K562 (cell line): ENCODE results near the gene SLC6A7. TPM values are rescaled to one million over a fixed set of nuclear protein-coding genes. Genes with fewer than 3 reads are reported as not detected.

Source experiments
- CREB1 ChIP-seq, 2 experiments: sonication (generic) in 1 of 2; formaldehyde crosslinking in 1 of 2; IDR thresholded peaks; 2 replicates each; pipeline versions ENCODE4 v1.6.1 to v1.8.0; 2012 to 2022; ENCODE audit warnings: inconsistent platforms in 1 of 2, mild to moderate bottlenecking in 1 of 2, missing genetic modification reagents in 1 of 2, moderate library complexity in 1 of 2
- POU5F1 ChIP-seq: fragments of 150-350 bp; IDR thresholded peaks from 2 replicates; pipeline ENCODE4 v1.6.1; 2014; ENCODE audit warnings: borderline replicate concordance, low read length, low read depth, mild to moderate bottlenecking; ENCODE audit not compliant: partially characterized antibody
- SMARCA5 ChIP-seq: fragments of 450-650 bp; IDR thresholded peaks from 2 replicates; pipeline ENCODE4 v1.6.1; 2016
- XRCC4 ChIP-seq: IDR thresholded peaks from one replicate; pipeline ENCODE4 v1.6.1; 2011; ENCODE audit not compliant: insufficient read depth, insufficient read length; ENCODE audit errors: extremely low read depth
- YY1 ChIP-seq, 3 experiments: IDR thresholded peaks; 2 replicates each; pipeline ENCODE4 v1.6.1; 2011; ENCODE audit warnings: low read length in 2 of 3, mild to moderate bottlenecking in 2 of 3, moderate library complexity in 2 of 3, borderline replicate concordance in 1 of 3, control low read depth in 1 of 3, low read depth in 1 of 3; ENCODE audit not compliant: insufficient read depth in 3 of 3, insufficient replicate concordance in 2 of 3, control insufficient read depth in 1 of 3, insufficient read length in 1 of 3; ENCODE audit errors: extremely low read depth in 1 of 3
- polyA plus RNA-seq, 8 experiments: library from polyadenylated mRNA; depleted of rRNA in 4 of 8; stranded (reverse) in 5 of 8; unstranded in 3 of 8; fragments of >200 nt; fragmentation: Nextera tagmentation in 2 of 8; fragmentation: Illumina TruSeq in 1 of 8; extraction: Ambion mirVana in 2 of 8; extraction: Trizol in 1 of 8; gene quantifications; 2 replicates each; pipeline versions ENCODE4 v1.2.1 to v1.2.3, GENCODE V29; 2011 to 2014; ENCODE audit warnings: inconsistent platforms in 1 of 8, missing spikeins in 1 of 8
- total RNA-seq, 7 experiments: library from RNA; depleted of rRNA in 6 of 7; stranded (reverse); fragments of >200 nt in 6 of 7; fragmentation: Illumina TruSeq in 2 of 7; extraction: Trizol in 2 of 7; gene quantifications; 2 replicates each; pipeline versions ENCODE4 v1.2.1 to v1.2.3, GENCODE V29; 2011 to 2021; ENCODE audit warnings: low replicate concordance in 1 of 7
- TF ChIP-seq, protein P1 (sequence below): fragments of 200-600 bp; sonication (generic); IDR thresholded peaks from one replicate; pipeline ENCODE4 v1.6.1; 2012; ENCODE audit warnings: mild to moderate bottlenecking, low read depth, low read length, inconsistent platforms
- TF ChIP-seq, protein P2 (sequence below): fragments of 200-800 bp; sonication (Bioruptor generic); IDR thresholded peaks from 2 replicates; pipeline ENCODE4 v1.6.1; 2016; ENCODE audit warnings: missing genetic modification characterization, missing compliant biosample characterization
- TF ChIP-seq, protein P3 (sequence below): fragments of 450-650 bp; formaldehyde crosslinking; IDR thresholded peaks from 2 replicates; pipeline ENCODE4 v1.4.0; 2020; ENCODE audit warnings: mild to moderate bottlenecking, moderate library complexity

Gene SLC6A7
- total and polyA plus RNA-seq, 9 of the 15 experiments (the other 6 are each of a cell fraction or from before 2014, with no cell fraction given): not detected

DNA sequence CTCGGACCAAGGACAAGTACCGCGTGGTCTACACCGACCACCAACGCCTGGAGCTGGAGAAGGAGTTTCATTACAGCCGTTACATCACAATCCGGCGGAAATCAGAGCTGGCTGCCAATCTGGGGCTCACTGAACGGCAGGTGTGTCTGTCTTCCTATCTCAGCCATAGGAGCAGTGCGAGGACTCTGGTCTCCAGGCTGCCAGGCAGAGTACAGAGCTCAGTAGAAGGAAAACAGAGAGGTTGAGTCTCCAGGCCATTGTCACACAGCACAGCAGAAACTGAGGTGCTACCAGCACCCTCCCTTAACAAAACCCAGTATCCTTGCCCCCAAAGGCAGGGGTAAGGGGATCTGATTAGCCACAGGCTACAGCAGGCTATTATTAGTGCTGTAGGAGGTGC lies 7.1 kb upstream of the SLC6A7 start (continued):
- TF ChIP-seq, protein P1, sequence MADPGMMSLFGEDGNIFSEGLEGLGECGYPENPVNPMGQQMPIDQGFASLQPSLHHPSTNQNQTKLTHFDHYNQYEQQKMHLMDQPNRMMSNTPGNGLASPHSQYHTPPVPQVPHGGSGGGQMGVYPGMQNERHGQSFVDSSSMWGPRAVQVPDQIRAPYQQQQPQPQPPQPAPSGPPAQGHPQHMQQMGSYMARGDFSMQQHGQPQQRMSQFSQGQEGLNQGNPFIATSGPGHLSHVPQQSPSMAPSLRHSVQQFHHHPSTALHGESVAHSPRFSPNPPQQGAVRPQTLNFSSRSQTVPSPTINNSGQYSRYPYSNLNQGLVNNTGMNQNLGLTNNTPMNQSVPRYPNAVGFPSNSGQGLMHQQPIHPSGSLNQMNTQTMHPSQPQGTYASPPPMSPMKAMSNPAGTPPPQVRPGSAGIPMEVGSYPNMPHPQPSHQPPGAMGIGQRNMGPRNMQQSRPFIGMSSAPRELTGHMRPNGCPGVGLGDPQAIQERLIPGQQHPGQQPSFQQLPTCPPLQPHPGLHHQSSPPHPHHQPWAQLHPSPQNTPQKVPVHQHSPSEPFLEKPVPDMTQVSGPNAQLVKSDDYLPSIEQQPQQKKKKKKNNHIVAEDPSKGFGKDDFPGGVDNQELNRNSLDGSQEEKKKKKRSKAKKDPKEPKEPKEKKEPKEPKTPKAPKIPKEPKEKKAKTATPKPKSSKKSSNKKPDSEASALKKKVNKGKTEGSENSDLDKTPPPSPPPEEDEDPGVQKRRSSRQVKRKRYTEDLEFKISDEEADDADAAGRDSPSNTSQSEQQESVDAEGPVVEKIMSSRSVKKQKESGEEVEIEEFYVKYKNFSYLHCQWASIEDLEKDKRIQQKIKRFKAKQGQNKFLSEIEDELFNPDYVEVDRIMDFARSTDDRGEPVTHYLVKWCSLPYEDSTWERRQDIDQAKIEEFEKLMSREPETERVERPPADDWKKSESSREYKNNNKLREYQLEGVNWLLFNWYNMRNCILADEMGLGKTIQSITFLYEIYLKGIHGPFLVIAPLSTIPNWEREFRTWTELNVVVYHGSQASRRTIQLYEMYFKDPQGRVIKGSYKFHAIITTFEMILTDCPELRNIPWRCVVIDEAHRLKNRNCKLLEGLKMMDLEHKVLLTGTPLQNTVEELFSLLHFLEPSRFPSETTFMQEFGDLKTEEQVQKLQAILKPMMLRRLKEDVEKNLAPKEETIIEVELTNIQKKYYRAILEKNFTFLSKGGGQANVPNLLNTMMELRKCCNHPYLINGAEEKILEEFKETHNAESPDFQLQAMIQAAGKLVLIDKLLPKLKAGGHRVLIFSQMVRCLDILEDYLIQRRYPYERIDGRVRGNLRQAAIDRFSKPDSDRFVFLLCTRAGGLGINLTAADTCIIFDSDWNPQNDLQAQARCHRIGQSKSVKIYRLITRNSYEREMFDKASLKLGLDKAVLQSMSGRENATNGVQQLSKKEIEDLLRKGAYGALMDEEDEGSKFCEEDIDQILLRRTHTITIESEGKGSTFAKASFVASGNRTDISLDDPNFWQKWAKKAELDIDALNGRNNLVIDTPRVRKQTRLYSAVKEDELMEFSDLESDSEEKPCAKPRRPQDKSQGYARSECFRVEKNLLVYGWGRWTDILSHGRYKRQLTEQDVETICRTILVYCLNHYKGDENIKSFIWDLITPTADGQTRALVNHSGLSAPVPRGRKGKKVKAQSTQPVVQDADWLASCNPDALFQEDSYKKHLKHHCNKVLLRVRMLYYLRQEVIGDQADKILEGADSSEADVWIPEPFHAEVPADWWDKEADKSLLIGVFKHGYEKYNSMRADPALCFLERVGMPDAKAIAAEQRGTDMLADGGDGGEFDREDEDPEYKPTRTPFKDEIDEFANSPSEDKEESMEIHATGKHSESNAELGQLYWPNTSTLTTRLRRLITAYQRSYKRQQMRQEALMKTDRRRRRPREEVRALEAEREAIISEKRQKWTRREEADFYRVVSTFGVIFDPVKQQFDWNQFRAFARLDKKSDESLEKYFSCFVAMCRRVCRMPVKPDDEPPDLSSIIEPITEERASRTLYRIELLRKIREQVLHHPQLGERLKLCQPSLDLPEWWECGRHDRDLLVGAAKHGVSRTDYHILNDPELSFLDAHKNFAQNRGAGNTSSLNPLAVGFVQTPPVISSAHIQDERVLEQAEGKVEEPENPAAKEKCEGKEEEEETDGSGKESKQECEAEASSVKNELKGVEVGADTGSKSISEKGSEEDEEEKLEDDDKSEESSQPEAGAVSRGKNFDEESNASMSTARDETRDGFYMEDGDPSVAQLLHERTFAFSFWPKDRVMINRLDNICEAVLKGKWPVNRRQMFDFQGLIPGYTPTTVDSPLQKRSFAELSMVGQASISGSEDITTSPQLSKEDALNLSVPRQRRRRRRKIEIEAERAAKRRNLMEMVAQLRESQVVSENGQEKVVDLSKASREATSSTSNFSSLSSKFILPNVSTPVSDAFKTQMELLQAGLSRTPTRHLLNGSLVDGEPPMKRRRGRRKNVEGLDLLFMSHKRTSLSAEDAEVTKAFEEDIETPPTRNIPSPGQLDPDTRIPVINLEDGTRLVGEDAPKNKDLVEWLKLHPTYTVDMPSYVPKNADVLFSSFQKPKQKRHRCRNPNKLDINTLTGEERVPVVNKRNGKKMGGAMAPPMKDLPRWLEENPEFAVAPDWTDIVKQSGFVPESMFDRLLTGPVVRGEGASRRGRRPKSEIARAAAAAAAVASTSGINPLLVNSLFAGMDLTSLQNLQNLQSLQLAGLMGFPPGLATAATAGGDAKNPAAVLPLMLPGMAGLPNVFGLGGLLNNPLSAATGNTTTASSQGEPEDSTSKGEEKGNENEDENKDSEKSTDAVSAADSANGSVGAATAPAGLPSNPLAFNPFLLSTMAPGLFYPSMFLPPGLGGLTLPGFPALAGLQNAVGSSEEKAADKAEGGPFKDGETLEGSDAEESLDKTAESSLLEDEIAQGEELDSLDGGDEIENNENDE: no peak
- TF ChIP-seq, protein P2, sequence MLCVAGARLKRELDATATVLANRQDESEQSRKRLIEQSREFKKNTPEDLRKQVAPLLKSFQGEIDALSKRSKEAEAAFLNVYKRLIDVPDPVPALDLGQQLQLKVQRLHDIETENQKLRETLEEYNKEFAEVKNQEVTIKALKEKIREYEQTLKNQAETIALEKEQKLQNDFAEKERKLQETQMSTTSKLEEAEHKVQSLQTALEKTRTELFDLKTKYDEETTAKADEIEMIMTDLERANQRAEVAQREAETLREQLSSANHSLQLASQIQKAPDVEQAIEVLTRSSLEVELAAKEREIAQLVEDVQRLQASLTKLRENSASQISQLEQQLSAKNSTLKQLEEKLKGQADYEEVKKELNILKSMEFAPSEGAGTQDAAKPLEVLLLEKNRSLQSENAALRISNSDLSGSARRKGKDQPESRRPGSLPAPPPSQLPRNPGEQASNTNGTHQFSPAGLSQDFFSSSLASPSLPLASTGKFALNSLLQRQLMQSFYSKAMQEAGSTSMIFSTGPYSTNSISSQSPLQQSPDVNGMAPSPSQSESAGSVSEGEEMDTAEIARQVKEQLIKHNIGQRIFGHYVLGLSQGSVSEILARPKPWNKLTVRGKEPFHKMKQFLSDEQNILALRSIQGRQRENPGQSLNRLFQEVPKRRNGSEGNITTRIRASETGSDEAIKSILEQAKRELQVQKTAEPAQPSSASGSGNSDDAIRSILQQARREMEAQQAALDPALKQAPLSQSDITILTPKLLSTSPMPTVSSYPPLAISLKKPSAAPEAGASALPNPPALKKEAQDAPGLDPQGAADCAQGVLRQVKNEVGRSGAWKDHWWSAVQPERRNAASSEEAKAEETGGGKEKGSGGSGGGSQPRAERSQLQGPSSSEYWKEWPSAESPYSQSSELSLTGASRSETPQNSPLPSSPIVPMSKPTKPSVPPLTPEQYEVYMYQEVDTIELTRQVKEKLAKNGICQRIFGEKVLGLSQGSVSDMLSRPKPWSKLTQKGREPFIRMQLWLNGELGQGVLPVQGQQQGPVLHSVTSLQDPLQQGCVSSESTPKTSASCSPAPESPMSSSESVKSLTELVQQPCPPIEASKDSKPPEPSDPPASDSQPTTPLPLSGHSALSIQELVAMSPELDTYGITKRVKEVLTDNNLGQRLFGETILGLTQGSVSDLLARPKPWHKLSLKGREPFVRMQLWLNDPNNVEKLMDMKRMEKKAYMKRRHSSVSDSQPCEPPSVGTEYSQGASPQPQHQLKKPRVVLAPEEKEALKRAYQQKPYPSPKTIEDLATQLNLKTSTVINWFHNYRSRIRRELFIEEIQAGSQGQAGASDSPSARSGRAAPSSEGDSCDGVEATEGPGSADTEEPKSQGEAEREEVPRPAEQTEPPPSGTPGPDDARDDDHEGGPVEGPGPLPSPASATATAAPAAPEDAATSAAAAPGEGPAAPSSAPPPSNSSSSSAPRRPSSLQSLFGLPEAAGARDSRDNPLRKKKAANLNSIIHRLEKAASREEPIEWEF (CRISPR knock-in tag): no peak
- peak; percentile 94; the same call in 1 of the 2 replicates for TF ChIP-seq SMARCA5
- TF ChIP-seq XRCC4: no peak
- TF ChIP-seq, protein P3, sequence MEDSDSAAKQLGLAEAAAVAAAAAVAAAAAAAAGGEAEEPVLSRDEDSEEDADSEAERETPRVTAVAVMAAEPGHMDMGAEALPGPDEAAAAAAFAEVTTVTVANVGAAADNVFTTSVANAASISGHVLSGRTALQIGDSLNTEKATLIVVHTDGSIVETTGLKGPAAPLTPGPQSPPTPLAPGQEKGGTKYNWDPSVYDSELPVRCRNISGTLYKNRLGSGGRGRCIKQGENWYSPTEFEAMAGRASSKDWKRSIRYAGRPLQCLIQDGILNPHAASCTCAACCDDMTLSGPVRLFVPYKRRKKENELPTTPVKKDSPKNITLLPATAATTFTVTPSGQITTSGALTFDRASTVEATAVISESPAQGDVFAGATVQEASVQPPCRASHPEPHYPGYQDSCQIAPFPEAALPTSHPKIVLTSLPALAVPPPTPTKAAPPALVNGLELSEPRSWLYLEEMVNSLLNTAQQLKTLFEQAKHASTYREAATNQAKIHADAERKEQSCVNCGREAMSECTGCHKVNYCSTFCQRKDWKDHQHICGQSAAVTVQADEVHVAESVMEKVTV (CRISPR knock-in tag): no peak
- no peak for TF ChIP-seq POU5F1
- no peak for TF ChIP-seq YY1 (IDR thresholded peaks at IDR 0.05; ENCODE audit: borderline replicate concordance in 1 of 3, control insufficient read depth in 1 of 3, extremely low read depth in 1 of 3, insufficient read depth in 3 of 3, insufficient read length in 1 of 3, insufficient replicate concordance in 2 of 3, low read depth in 1 of 3, low read length in 2 of 3)
- TF ChIP-seq CREB1 (IDR thresholded peaks at IDR 0.05): no peak
- no peak for TF ChIP-seq CREB1 (CRISPR knock-in tag; IDR thresholded peaks at IDR 0.05)
